A549 (cell line): ENCODE measurements around the gene TBCCD1. TPM values are rescaled to one million over a fixed set of nuclear protein-coding genes. Genes with fewer than 3 reads are reported as not detected.
"Not testable (repeated sequence)": the region's sequence is repeated elsewhere in the genome, so short reads cannot be mapped to it uniquely, and the experiment has no call there.

Experiments
- ATAC-seq, 2 experiments: fragments of 200-7000 bp in 1 of 2; fragments of >200 bp in 1 of 2; cut with Nextera tagmentation in 1 of 2; cut with Tn5 transposase in 1 of 2; 3 replicates each; pipeline versions ENCODE4 v1.8.0 to v1.9.1; 2018 to 2020; ENCODE audit warnings: mild to moderate bottlenecking in 1 of 2, moderate library complexity in 1 of 2
- CTCF ChIA-PET: fragments of 300-600 bp; sonication (Branson Sonifier 250); formaldehyde crosslinking; extraction: SDS; loops from one replicate; lab custom pipeline; 2021; ENCODE audit warnings: antibody characterized with exemption, inconsistent platforms; lab: Yijun Ruan, JAX
- POLR2A ChIA-PET: fragments of 350-600 bp; formaldehyde crosslinking; extraction: SDS; loops from one replicate; lab custom pipeline; 2021; ENCODE audit warnings: antibody characterized with exemption, inconsistent platforms; lab: Yijun Ruan, JAX
- DNase-seq, 2 experiments: peaks; one replicate each; pipeline versions ENCODE4 v3.0.0 to v3.0.0-alpha.2; 2011 to 2016; ENCODE audit warnings: low read depth in 1 of 2, low spot score in 1 of 2
- FAIRE-seq: peaks from 2 replicates; lab custom pipeline; 2011; peaks lifted over from hg19 to GRCh38; lab: Jason Lieb, UNC
- H3K27ac ChIP-seq, 2 experiments: fragments of >200 bp; sonication (Bioruptor Twin); formaldehyde crosslinking; 3 replicates each; pipeline ENCODE4 v1.5.1; 2016 to 2017
- H3K4me1 ChIP-seq: fragments of >200 bp; sonication (Bioruptor Twin); formaldehyde crosslinking; 3 replicates; pipeline ENCODE4 v1.6.1; 2016
- H3K4me2 ChIP-seq: fragments of >200 bp; sonication (Bioruptor Twin); formaldehyde crosslinking; 3 replicates; pipeline ENCODE4 v1.6.1; 2016
- H3K4me3 ChIP-seq: fragments of >200 bp; sonication (Bioruptor Twin); formaldehyde crosslinking; 3 replicates; pipeline ENCODE4 v1.5.1; 2016
- H3K9me3 ChIP-seq: fragments of >200 bp; sonication (Bioruptor Twin); formaldehyde crosslinking; 3 replicates; pipeline ENCODE4 v1.6.1; 2016
- CBX2 ChIP-seq: fragments of 200-600 bp; sonication (generic); IDR thresholded peaks from 2 replicates; pipeline ENCODE4 v1.6.1; 2016; ENCODE audit warnings: low read depth, mild to moderate bottlenecking, borderline replicate concordance
- CBX8 ChIP-seq: fragments of 200-600 bp; sonication (generic); IDR thresholded peaks from 2 replicates; pipeline ENCODE4 v1.6.1; 2016
- CEBPB ChIP-seq, 2 experiments: fragments of >200 bp in 1 of 2; sonication (Bioruptor Twin) in 1 of 2; formaldehyde crosslinking in 1 of 2; IDR thresholded peaks; 2 replicates each; pipeline ENCODE4 v1.6.1; 2012 to 2016
- CHD2 ChIP-seq: fragments of 150-350 bp; IDR thresholded peaks from 2 replicates; pipeline ENCODE4 v1.6.1; 2014; ENCODE audit warnings: low read length; ENCODE audit not compliant: partially characterized antibody
- CHD4 ChIP-seq: fragments of 200-600 bp; sonication (generic); IDR thresholded peaks from 2 replicates; pipeline ENCODE4 v1.6.1; 2016; ENCODE audit warnings: antibody characterized with exemption, mild to moderate bottlenecking, borderline replicate concordance
- EP300 ChIP-seq, 2 experiments: fragments of >200 bp; sonication (Bioruptor Twin); formaldehyde crosslinking; IDR thresholded peaks; 2 replicates in 1 of 2; 3 replicates in 1 of 2; pipeline ENCODE4 v1.6.1; 2016 to 2017
- ESRRA ChIP-seq: fragments of 150-350 bp; IDR thresholded peaks from 2 replicates; pipeline ENCODE4 v1.6.1; 2014; ENCODE audit warnings: mild to moderate bottlenecking, low read length, borderline replicate concordance
- FOSL2 ChIP-seq, 2 experiments: fragments of 450-650 bp in 1 of 2; fragments of >200 bp in 1 of 2; sonication (Bioruptor Twin) in 1 of 2; formaldehyde crosslinking; IDR thresholded peaks; 2 replicates each; pipeline versions ENCODE4 v1.5.0 to v1.6.1; 2016 to 2020; ENCODE audit warnings: mild to moderate bottlenecking in 1 of 2, moderate library complexity in 1 of 2
- HEYL ChIP-seq: fragments of 250-450 bp; sonication (Bioruptor Pico); IDR thresholded peaks from 2 replicates; pipeline ENCODE4 v1.8.0; 2021; ENCODE audit warnings: mild to moderate bottlenecking, moderate library complexity
- HOXB13 ChIP-seq: fragments of 250-450 bp; sonication (Bioruptor Pico); IDR thresholded peaks from 2 replicates; pipeline ENCODE4 v1.5.0; 2020; ENCODE audit warnings: low read depth, mild to moderate bottlenecking, moderate library complexity
- HOXB5 ChIP-seq: fragments of 250-450 bp; sonication (Bioruptor Pico); IDR thresholded peaks from 2 replicates; pipeline ENCODE4 v1.5.0; 2020; ENCODE audit warnings: mild to moderate bottlenecking, moderate library complexity
- JUN ChIP-seq, 2 experiments: fragments of >200 bp; sonication (Bioruptor Twin); formaldehyde crosslinking; IDR thresholded peaks; 2 replicates in 1 of 2; 3 replicates in 1 of 2; pipeline ENCODE4 v1.6.1; 2016 to 2017
- JUNB ChIP-seq: fragments of >200 bp; sonication (Bioruptor Twin); formaldehyde crosslinking; IDR thresholded peaks from 2 replicates; pipeline ENCODE4 v1.6.1; 2016
- MAFK ChIP-seq: fragments of 450-650 bp; IDR thresholded peaks from 2 replicates; pipeline ENCODE4 v1.6.1; 2014; ENCODE audit not compliant: partially characterized antibody
- MAZ ChIP-seq: fragments of 150-350 bp; IDR thresholded peaks from 2 replicates; pipeline ENCODE4 v1.6.1; 2014; ENCODE audit warnings: antibody characterized with exemption, low read depth, low read length, borderline replicate concordance
- MYC ChIP-seq: IDR thresholded peaks from 2 replicates; pipeline ENCODE4 v1.6.1; 2012; ENCODE audit warnings: mild to moderate bottlenecking, inconsistent platforms, low read length, improper control_type of control experiment, borderline replicate concordance
- NR3C1 ChIP-seq: fragments of >200 bp; sonication (Bioruptor Twin); formaldehyde crosslinking; IDR thresholded peaks from 3 replicates; pipeline ENCODE4 v1.6.1; 2017
- RCOR1 ChIP-seq: fragments of 150-350 bp; IDR thresholded peaks from 2 replicates; pipeline ENCODE4 v1.6.1; 2014; ENCODE audit warnings: antibody characterized with exemption, low read length, low read depth
- RFX5 ChIP-seq: fragments of 450-650 bp; IDR thresholded peaks from 2 replicates; pipeline ENCODE4 v1.7.1; 2014; ENCODE audit warnings: antibody characterized with exemption, mild to moderate bottlenecking, moderate library complexity
- ZNF302 ChIP-seq: fragments of 250-450 bp; sonication (Bioruptor Pico); IDR thresholded peaks from 2 replicates; pipeline ENCODE4 v1.9.0; 2021; ENCODE audit warnings: inconsistent platforms, mild to moderate bottlenecking, moderate library complexity
- ZSCAN20 ChIP-seq: fragments of 250-450 bp; sonication (Bioruptor Pico); IDR thresholded peaks from 2 replicates; pipeline ENCODE4 v1.8.0; 2022; ENCODE audit warnings: mild to moderate bottlenecking, moderate library complexity
- WGBS: methylation state at CpG from one replicate; pipeline ENCODE4 v1.1.6; 2017; ENCODE audit errors: missing lambda C conversion rate; 5-methylcytosine and 5-hydroxymethylcytosine counted together
- polyA plus RNA-seq, 4 experiments: library from polyadenylated mRNA; depleted of rRNA in 3 of 4; stranded (reverse); fragments of >200 nt; fragmentation: RNase III in 1 of 4; extraction: RNeasy Plus Mini Kit Qiagen cat#74134 plus additional on column Dnase treatment in 1 of 4; gene quantifications; 2 replicates in 3 of 4; 3 replicates in 1 of 4; pipeline ENCODE4 v1.2.3, GENCODE V29; 2011 to 2017
- TF ChIP-seq, protein P1 (sequence below): IDR thresholded peaks from 2 replicates; pipeline ENCODE4 v1.6.1; 2012
- TF ChIP-seq, protein P2 (sequence below): fragments of 150-350 bp; IDR thresholded peaks from 2 replicates; pipeline ENCODE4 v1.6.1; 2014; ENCODE audit warnings: low read depth, mild to moderate bottlenecking, low read length

TBCCD1 gene
- polyA plus RNA-seq, 2 of the 4 experiments (the other 2 are of a cell fraction): 5.8 to 11.4 TPM

GRCh38 chr3:186588632-186589031 is 21.5 kb upstream of the TBCCD1 start:
- H3K4me3 ChIP-seq: no peak overlapping the region
- no peak for TF ChIP-seq ZNF302 (CRISPR knock-in tag)
- TF ChIP-seq, protein P1, sequence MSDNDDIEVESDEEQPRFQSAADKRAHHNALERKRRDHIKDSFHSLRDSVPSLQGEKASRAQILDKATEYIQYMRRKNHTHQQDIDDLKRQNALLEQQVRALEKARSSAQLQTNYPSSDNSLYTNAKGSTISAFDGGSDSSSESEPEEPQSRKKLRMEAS: no peak
- no peak for TF ChIP-seq JUN (IDR thresholded peaks at IDR 0.05)
- TF ChIP-seq HEYL (CRISPR knock-in tag): no peak
- no peak for TF ChIP-seq HOXB13
- no peak for TF ChIP-seq CHD4
- TF ChIP-seq JUNB: no peak
- no peak for TF ChIP-seq FOSL2 (IDR thresholded peaks at IDR 0.05)
- no peak for TF ChIP-seq FOSL2 (CRISPR knock-in tag; IDR thresholded peaks at IDR 0.05)
- TF ChIP-seq MAFK: no peak
- TF ChIP-seq ESRRA: no peak
- no peak for TF ChIP-seq MAZ
- no peak for TF ChIP-seq CHD2
- no peak for TF ChIP-seq EP300 (IDR thresholded peaks at IDR 0.05)
- no peak for TF ChIP-seq ZSCAN20
- no peak for TF ChIP-seq NR3C1
- 0% methylated on average over 2 of the region's 2 CpGs for WGBS
- FAIRE-seq (no peak), ATAC-seq (0 out of 6 replicates have a peak, but pooled peaks of 1 of the 2 experiments have one; percentile 28), DNase-seq (no peak)
- peaks cover 26% of the 10 kb centered on the region for H3K4me1 ChIP-seq
- ChIA-PET CTCF (interaction anchor here (1.6 to 7.4 kb wide), 2 partner anchors 27 to 233 kb away, joined by 5 to 62 read pairs; no protein-coding TSS in a partner anchor), POLR2A (interaction anchor here (1.1 kb wide), 1 partner anchor 18 kb away, joined by 5 read pairs; the partner anchor contains the start of gene DNAJB11)
- no peaks in the 10 kb centered on the region for H3K9me3 ChIP-seq
- peak overlapping the region; percentile 58 for H3K4me2 ChIP-seq
- no peak overlapping the region for H3K27ac ChIP-seq

DNA sequence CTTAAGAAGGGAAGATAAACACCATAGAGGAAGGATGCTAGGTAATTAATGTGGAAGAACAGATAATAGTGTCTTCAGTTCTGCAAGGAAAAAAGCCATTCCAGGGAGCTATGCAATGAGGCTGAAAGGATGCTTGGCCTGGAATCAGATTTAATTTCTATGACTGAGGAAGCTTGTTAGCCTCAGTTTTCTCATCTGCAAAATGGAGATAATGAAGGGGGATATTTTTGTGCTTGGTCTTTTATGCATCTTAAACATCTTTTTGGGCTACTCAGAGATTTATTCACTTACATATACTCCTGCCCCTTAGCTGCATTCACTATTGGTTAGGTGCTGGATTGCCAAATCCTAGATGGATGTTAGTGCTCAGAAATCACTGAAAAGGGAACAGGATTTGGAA is 20.0 kb upstream of the TBCCD1 start:
- ChIA-PET CTCF (interaction anchor here (1.1 to 5.1 kb wide), 3 partner anchors 17 to 234 kb away, joined by 5 to 51 read pairs (median 5); partner anchors contain the start of gene DNAJB11), POLR2A (interaction anchor here (1.1 kb wide), 1 partner anchor 17 kb away, joined by 3 read pairs; the partner anchor contains the start of gene DNAJB11)
- no peak for TF ChIP-seq CEBPB (IDR thresholded peaks at IDR 0.05)
- TF ChIP-seq RCOR1: no peak
- TF ChIP-seq HOXB5 (CRISPR knock-in tag): no peak
- TF ChIP-seq CBX2: no peak
- no peak for TF ChIP-seq ZNF302 (CRISPR knock-in tag)
- no peak for TF ChIP-seq FOSL2 (IDR thresholded peaks at IDR 0.05)
- no peak for TF ChIP-seq FOSL2 (CRISPR knock-in tag; IDR thresholded peaks at IDR 0.05)
- no peak for TF ChIP-seq MAZ
- TF ChIP-seq ESRRA: no peak
- no peak for TF ChIP-seq JUN (IDR thresholded peaks at IDR 0.05)
- TF ChIP-seq, protein P2, sequence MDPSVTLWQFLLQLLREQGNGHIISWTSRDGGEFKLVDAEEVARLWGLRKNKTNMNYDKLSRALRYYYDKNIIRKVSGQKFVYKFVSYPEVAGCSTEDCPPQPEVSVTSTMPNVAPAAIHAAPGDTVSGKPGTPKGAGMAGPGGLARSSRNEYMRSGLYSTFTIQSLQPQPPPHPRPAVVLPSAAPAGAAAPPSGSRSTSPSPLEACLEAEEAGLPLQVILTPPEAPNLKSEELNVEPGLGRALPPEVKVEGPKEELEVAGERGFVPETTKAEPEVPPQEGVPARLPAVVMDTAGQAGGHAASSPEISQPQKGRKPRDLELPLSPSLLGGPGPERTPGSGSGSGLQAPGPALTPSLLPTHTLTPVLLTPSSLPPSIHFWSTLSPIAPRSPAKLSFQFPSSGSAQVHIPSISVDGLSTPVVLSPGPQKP: no peak
- TF ChIP-seq CHD4: no peak
- TF ChIP-seq RFX5: no peak
- no peak for TF ChIP-seq CBX8
- TF ChIP-seq MAFK: no peak
- no peak for TF ChIP-seq MYC
- FAIRE-seq (no peak), ATAC-seq (no peak), DNase-seq (no peak)
- Histone ChIP-seq H3K9me3 (no peaks in the 10 kb centered on the region), H3K27ac (no peak overlapping the region), H3K4me3 (no peak overlapping the region), H3K4me2 (no peak overlapping the region), H3K4me1 (peaks cover 26% of the 10 kb centered on the region)

DNA sequence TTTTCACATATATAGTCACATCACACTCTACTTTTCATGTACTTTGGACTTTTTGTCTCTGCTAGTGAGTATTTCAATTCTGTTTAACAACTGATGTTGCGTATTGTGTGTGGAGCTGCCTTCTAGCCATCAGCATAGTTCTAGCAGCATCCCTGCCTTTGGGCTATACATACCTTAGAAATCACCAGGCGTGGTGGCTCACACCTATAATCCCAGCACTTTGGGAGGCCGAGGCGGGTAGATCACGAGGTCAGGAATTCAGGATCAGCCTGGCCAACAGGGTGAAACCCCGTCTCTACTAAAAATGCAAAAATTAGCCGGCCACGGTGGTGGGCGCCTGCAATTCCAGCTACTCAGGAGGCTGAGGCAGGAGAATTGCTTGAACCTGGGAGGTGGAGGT is 19.1 kb upstream of the TBCCD1 start:
- H3K4me3 ChIP-seq, DNase-seq, H3K27ac ChIP-seq, ATAC-seq, FAIRE-seq, POLR2A ChIA-PET, H3K9me3 ChIP-seq, H3K4me2 ChIP-seq: not testable (repeated sequence)
- CTCF ChIA-PET: interaction anchor here (1.1 to 5.1 kb wide), 2 partner anchors 22 to 29 kb away, joined by 3 to 51 read pairs; no protein-coding TSS in a partner anchor
- 90% methylated on average over 7 of the region's 9 CpGs for whole genome bisulfite sequencing
- peaks cover 26% of the 10 kb centered on the region for H3K4me1 ChIP-seq
